ENCODE results near the gene RABGAP1L. TPM values are rescaled to one million over a fixed set of nuclear protein-coding genes. Genes with fewer than 3 reads are reported as not detected.
A peak's percentile ranks its signal among the peaks of the same experiment; 100 is the strongest.

Gene RABGAP1L
- total RNA-seq, 1 donor from 2014 or later = 30.2 TPM

DNA sequence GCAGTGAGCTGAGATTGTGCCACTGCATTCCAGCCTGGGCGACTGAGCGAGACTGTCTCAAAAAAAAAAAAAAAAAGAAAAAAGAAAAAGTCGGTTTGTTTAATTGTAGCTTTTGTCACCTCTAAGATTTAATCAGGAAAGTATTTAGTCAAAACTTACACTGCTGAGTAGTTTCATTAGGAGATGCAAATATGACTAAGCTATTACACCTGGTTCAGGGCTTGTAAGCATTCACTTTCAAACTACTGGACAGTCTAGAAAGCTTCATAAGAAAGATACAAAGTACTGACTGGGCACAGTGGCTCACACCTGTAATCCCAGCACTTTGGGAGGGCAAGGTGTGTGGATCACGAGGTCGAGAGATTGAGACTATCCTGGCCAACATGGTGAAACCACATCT, 764.5 kb downstream of the RABGAP1L start:
- Mint-ChIP-seq H3K27me3 (ENCODE audit: unreplicated experiment) (peaks cover 2% of the 10 kb centered on the region), H3K4me3 (ENCODE audit: unreplicated experiment) (no peak overlapping the region), H3K27ac (ENCODE audit: unreplicated experiment) (no peak overlapping the region), H3K9me3 (ENCODE audit: unreplicated experiment) (no peaks in the 10 kb centered on the region), H3K4me1 (ENCODE audit: unreplicated experiment) (peaks cover 8% of the 10 kb centered on the region), H3K36me3 (ENCODE audit: low read depth, unreplicated experiment) (no peaks in the 10 kb centered on the region)
- DNase-seq (ENCODE audit: low spot score) = no peak
- TF ChIP-seq, protein P1, sequence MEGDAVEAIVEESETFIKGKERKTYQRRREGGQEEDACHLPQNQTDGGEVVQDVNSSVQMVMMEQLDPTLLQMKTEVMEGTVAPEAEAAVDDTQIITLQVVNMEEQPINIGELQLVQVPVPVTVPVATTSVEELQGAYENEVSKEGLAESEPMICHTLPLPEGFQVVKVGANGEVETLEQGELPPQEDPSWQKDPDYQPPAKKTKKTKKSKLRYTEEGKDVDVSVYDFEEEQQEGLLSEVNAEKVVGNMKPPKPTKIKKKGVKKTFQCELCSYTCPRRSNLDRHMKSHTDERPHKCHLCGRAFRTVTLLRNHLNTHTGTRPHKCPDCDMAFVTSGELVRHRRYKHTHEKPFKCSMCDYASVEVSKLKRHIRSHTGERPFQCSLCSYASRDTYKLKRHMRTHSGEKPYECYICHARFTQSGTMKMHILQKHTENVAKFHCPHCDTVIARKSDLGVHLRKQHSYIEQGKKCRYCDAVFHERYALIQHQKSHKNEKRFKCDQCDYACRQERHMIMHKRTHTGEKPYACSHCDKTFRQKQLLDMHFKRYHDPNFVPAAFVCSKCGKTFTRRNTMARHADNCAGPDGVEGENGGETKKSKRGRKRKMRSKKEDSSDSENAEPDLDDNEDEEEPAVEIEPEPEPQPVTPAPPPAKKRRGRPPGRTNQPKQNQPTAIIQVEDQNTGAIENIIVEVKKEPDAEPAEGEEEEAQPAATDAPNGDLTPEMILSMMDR (IDR thresholded peaks at IDR 0.05; ENCODE audit: unreplicated experiment) = no peak

DNA sequence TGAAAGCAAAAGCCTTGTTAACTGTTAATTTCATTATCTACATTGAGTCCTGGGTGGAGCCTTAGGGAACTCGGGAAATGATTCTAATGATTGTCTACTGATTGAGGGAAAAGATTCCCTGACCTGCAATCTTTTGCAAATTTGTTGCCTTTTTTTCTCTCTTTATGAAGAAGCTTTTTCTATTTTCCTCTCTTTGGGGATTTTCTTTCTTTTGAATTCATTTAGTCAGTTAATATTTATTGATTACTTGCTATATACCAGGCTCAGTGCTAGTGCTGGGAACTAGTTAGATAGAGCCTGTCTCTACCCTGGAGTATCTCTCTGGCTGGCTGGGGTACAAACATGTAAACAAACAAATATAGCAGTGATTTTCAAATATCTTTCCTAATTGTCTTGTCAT, 769.2 kb downstream of the RABGAP1L start:
- Mint-ChIP-seq H3K4me3 (ENCODE audit: unreplicated experiment) (no peak overlapping the region), H3K27me3 (ENCODE audit: unreplicated experiment) (peaks cover 2% of the 10 kb centered on the region), H3K4me1 (ENCODE audit: unreplicated experiment) (peaks cover 21% of the 10 kb centered on the region), H3K27ac (ENCODE audit: unreplicated experiment) (peak overlapping the region; percentile 14), H3K9me3 (ENCODE audit: unreplicated experiment) (no peaks in the 10 kb centered on the region), H3K36me3 (ENCODE audit: low read depth, unreplicated experiment) (no peaks in the 10 kb centered on the region)
- no peak for DNase-seq (ENCODE audit: low spot score)
- TF ChIP-seq, protein P1 (IDR thresholded peaks at IDR 0.05; ENCODE audit: unreplicated experiment) = no peak

DNA sequence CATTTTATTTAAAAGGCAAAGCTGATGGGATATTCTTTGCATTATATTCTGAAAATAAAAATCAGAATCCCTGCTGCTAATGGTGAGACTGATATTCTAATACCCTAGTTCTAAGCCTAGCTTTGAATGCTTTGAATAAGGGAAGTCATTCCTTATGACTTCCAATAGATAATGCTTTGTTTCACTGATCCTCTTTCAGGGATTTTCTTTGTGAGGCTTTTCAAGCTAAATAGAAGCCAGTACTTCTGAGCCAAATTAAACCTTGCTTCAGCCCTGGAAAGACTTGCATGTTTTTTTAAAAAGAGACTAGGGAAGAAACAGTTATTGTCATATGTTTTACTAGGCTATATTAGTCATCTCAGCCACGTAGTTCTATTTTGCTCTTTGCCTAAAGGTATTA, 771.9 kb downstream of the RABGAP1L start:
- peaks cover 21% of the 10 kb centered on the region for H3K4me1 Mint-ChIP-seq (ENCODE audit: unreplicated experiment)
- H3K9me3 Mint-ChIP-seq (ENCODE audit: unreplicated experiment) = no peaks in the 10 kb centered on the region
- no peak for DNase-seq (ENCODE audit: low spot score)
- no peak overlapping the region for H3K4me3 Mint-ChIP-seq (ENCODE audit: unreplicated experiment)
- H3K27ac Mint-ChIP-seq (ENCODE audit: unreplicated experiment) = no peak overlapping the region
- TF ChIP-seq, protein P1 (IDR thresholded peaks at IDR 0.05; ENCODE audit: unreplicated experiment) = no peak
- H3K36me3 Mint-ChIP-seq (ENCODE audit: low read depth, unreplicated experiment) = no peaks in the 10 kb centered on the region
- H3K27me3 Mint-ChIP-seq (ENCODE audit: unreplicated experiment) = peaks cover 2% of the 10 kb centered on the region

DNA sequence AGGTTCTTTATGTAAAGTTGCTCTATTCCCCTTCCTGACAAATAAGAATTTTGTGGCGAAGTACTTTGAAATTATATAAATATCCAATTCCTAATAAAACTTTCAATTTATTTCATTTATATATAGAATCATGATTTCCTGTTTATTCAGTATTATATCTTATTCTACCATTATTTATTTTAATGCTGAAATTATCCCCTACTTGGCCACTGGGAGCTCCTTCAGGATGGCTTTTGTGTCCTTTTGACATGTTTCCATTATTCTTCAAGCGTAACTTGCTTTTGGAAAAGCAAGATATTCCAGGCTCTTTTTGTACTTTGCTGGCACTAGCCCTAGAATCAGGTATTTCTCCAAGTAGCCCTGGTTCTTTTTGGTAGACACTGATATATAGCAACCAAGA, 773.3 kb downstream of the RABGAP1L start:
- H3K4me1 Mint-ChIP-seq (ENCODE audit: unreplicated experiment) = peaks cover 21% of the 10 kb centered on the region
- H3K4me3 Mint-ChIP-seq (ENCODE audit: unreplicated experiment) = no peak overlapping the region
- H3K27ac Mint-ChIP-seq (ENCODE audit: unreplicated experiment) = no peak overlapping the region
- TF ChIP-seq, protein P1 (IDR thresholded peaks at IDR 0.05; ENCODE audit: unreplicated experiment) = no peak
- DNase-seq (ENCODE audit: low spot score) = no peak
- H3K9me3 Mint-ChIP-seq (ENCODE audit: unreplicated experiment) = no peaks in the 10 kb centered on the region
- no peaks in the 10 kb centered on the region for H3K36me3 Mint-ChIP-seq (ENCODE audit: low read depth, unreplicated experiment)
- H3K27me3 Mint-ChIP-seq (ENCODE audit: unreplicated experiment) = peaks cover 2% of the 10 kb centered on the region

DNA sequence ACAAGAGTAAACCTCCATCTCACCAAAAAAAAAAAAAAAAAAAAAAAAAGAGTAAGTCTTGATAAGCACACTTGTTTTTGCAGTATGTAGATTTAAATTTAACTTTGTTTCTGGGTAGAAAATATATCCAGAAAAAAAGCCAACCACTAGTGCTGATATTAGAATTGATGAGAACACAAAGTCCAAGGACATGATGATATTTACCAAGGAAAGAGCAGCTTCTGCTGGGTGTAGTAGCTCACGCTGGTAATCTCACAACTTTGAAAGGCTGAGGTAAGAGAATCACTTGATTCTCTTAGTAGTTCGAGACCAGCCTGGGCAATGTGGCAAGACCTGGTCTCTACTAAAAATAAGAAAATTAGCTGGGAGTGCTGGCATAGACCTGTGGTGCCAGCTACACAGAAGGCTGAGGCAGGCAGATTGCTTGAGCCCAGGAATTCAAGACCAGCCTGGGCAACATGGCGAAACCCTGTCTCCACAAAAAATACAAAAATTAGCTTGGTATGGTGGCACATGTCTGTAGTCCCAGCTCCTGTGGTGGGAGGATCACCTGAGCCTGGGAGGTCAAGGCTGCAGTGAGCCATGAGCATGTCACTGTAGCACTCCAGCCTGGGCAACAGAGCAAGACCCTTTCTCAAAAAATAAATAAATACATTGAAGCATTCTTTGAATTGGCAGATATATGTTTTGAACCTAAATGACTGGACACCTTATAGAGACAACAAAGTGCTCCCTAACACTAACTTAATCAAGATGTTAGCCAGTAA, 776.8 kb downstream of the RABGAP1L start:
- TF ChIP-seq, protein P1 (IDR thresholded peaks at IDR 0.05; ENCODE audit: unreplicated experiment) = no peak
- Mint-ChIP-seq H3K4me3 (ENCODE audit: unreplicated experiment) (no peak overlapping the region), H3K27me3 (ENCODE audit: unreplicated experiment) (peaks cover 2% of the 10 kb centered on the region), H3K36me3 (ENCODE audit: low read depth, unreplicated experiment) (no peaks in the 10 kb centered on the region), H3K4me1 (ENCODE audit: unreplicated experiment) (peaks cover 8% of the 10 kb centered on the region), H3K9me3 (ENCODE audit: unreplicated experiment) (no peaks in the 10 kb centered on the region), H3K27ac (ENCODE audit: unreplicated experiment) (no peak overlapping the region)
- no peak for DNase-seq (ENCODE audit: low spot score)

Data from endothelial cell (in vitro differentiated cells).